NCI-H524 treated with DMSO at 0.1 percent for 48 hours (cell line): ENCODE results near the gene TIMM44.

Experiments used
- DNase-seq: peaks from one replicate; lab custom pipeline; 2025; lab: John Stamatoyannopoulos, UW

Gene TIMM44

GRCh38 chr19:7943444-7944176 is at the start of gene TIMM44:
TIMM44 (minus strand) TSS chr19:7943666; CDS start chr19:7943651, 15 bp downstream.
- peak; percentile 99 for DNase-seq

GRCh38 chr19:7992575-7992974 is 49.1 kb upstream of the TIMM44 start:
- DNase-seq = no peak

GRCh38 chr19:7989071-7989575 is 45.7 kb upstream of the TIMM44 start:
- no peak for DNase-seq

GRCh38 chr19:7988307-7988706 is 44.8 kb upstream of the TIMM44 start:
- DNase-seq = no peak

GRCh38 chr19:7987114-7987768 is 43.8 kb upstream of the TIMM44 start:
- DNase-seq = no peak

GRCh38 chr19:7986321-7987113 is 43.1 kb upstream of the TIMM44 start:
- DNase-seq = no peak

- no peak for DNase-seq
Observed at GRCh38 chr19:7985481-7985911, 42.0 kb upstream of the TIMM44 start.

GRCh38 chr19:7983995-7984837 is 40.8 kb upstream of the TIMM44 start:
- no peak for DNase-seq

- DNase-seq = no peak
Observed at GRCh38 chr19:7983286-7983950, 40.0 kb upstream of the TIMM44 start.

- no peak for DNase-seq
Observed at GRCh38 chr19:7982651-7983099, 39.2 kb upstream of the TIMM44 start.

GRCh38 chr19:7982103-7982502 is 38.6 kb upstream of the TIMM44 start:
- DNase-seq = no peak

GRCh38 chr19:7981661-7982060 is 38.2 kb upstream of the TIMM44 start:
- no peak for DNase-seq

- no peak for DNase-seq
Observed at GRCh38 chr19:7981199-7981598, 37.7 kb upstream of the TIMM44 start.

GRCh38 chr19:7980635-7981121 is 37.2 kb upstream of the TIMM44 start:
- DNase-seq = no peak

- DNase-seq = no peak
Observed at GRCh38 chr19:7980168-7980567, 36.7 kb upstream of the TIMM44 start.

- no peak for DNase-seq
Observed at GRCh38 chr19:7979559-7979958, 36.1 kb upstream of the TIMM44 start.

- DNase-seq = no peak
Observed at GRCh38 chr19:7979011-7979410, 35.5 kb upstream of the TIMM44 start.

- DNase-seq = no peak
Observed at GRCh38 chr19:7978179-7978825, 34.8 kb upstream of the TIMM44 start.

GRCh38 chr19:7977723-7978040 is 34.2 kb upstream of the TIMM44 start:
- DNase-seq = no peak

GRCh38 chr19:7977021-7977722 is 33.7 kb upstream of the TIMM44 start:
- DNase-seq = no peak
